GM10847 (cell line): ENCODE results near the gene TLX1.

Experiments used
- POLR2A ChIP-seq: IDR thresholded peaks from 2 replicates; pipeline ENCODE4 v1.6.1; 2011; ENCODE audit not compliant: insufficient read length; ENCODE audit errors: extremely low read depth

TLX1 gene

DNA sequence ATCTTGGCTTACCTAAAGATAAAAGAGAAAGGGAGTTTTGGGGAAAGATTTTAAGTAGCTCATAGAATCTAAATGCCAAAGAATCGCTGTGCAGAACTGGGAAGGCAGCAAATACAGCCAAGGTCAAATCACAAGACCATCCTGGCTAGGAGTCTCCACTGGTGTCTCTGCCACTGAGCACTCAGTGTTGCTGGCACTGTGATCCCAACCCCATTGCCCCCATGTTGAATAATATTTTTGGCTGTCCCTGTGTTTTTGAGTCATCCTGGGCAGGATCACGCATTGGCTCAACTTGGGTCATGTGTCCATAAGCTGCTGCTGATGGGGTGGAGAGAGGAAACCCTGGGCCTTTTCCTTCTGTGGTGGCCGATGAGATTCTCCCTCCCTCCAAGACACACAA, 21.2 kb downstream of the TLX1 start:
- no peak for TF ChIP-seq POLR2A

DNA sequence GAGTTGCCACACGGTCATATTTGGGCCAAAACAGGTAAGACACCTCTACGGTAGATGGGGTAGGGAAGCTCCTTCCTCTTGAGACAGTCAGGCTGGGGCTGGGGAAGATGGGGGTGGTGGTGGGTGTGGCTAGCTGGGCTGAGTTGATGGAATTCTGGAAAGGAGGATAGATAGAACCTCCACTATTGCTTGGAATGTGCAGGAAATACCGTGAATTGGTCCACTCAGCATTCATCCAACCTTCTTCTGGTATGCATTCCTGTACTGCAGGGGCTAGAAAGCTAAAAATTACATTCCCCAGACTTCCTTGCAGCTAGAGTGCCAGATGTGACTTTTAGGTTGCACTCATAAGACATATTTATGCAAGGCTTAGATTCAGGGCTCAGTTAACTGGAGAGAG, 24.8 kb downstream of the TLX1 start:
- no peak for TF ChIP-seq POLR2A

DNA sequence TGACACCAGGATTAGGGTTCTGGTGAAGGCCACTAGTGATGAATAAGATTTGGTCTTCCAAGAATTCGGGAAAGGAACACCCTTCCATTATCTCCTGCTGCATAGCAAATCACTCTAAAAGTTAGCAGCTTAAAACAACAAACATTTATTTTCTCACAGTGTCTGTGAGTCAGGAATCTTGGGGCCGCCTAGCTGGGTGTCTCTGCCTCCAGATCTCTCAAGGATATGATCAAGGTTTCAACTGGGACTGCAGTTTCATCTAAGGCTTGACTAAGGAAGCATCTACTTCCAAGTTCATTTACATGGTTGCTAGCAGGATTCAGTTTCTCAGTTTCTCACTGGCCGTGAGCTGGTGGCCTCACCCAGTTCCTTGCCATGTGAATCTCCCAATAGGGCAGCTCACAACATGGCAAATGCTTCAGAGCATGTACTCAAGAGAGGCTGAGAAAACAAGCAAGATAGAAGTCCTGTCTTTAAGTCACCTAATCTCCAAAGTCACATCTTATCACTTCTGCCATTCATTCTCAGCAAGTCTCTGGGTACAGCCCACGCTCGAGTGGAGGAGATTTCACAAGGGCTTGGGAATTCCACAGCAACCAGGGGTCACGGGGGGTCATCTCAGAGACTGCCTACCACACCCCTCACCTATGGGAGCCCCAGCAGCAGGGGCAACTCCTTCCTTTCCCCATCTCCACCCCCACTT, 26.8 kb downstream of the TLX1 start:
- TF ChIP-seq POLR2A = no peak

DNA sequence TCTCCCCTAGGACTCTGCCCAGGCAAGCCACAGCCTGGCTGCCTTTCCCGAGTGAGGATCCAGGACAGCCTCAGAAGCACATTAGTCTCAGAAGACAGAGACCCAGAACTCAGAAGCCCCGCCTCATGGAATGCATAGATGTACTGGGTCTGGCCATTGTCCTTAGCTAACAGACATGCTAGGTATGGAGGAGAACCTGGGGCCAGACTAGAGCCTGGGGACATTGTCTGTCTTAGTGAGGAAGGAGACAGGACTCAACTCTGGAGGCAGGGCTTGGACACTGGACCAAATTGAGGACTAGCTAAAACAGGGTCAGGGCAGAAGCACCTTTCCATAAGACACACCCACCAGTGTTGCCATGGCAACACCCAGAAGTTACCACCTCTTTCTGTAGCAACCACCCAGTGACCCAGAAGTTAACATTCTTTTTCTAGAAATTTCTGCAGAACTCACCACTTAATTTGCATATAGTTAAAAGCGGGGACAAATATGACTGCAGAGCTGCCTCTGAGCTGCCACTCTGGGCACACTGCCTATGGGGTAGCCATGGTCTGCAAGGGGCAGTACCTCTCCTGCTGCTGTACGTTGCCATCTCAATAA, 27.5 kb downstream of the TLX1 start:
- TF ChIP-seq POLR2A = no peak

DNA sequence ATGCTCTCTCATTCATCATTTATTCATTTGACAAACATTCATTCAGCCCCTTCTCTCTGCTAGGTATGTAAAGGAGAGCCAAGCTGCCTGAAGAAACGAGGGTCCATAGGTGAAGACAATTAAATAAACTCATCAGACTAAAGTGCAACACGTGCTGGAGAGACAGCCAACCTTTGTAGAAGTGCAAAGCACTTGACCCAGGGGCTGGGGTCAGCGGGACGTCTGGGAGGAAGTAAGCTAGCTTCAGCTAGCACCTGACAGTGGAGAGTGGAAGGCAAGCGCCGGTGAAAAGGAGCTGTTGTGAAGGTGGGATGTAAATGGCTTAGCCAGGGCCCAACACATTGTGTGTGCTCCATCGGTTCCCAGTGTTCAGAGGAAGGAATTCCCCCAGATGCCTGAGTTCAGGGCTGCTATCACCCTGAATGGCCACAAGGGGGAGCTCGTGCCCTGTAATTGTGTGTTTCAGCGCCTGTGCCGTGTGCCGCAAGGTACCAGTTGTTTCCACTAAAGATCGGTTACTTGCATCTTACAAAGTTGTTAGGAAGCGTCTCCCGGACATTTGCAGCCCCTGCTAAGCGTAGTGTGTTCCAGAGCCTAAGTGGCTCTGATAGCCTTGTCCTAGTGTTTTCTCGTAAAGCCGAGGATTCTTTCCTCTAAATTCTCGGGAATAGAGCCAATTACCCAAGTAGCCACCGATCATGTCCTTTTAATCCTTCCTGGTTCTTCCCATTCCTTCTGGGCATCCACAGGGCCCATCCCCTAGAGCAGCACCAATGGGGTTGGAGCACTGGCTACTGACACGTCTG, 30.6 kb downstream of the TLX1 start:
- no peak for TF ChIP-seq POLR2A

DNA sequence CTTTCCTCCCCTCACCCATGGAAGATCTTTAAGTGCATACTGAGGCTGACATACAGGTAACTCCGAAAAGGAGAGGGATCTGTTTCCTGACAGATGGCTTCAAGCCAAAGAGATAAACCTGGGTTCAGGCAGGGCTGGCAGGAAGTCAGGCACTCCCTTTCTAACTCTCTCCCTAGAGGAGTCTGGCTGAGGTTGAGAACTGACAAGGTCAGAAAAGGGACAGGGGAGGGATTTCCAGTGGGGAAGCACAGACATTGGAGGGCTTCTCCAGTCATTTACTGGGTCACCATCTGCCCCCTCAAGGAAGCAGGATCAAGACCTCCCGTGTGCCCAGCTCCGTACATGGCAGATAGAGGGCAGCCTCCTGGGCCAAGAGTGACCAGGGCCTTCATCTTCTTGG, 31.6 kb downstream of the TLX1 start:
- no peak for TF ChIP-seq POLR2A

DNA sequence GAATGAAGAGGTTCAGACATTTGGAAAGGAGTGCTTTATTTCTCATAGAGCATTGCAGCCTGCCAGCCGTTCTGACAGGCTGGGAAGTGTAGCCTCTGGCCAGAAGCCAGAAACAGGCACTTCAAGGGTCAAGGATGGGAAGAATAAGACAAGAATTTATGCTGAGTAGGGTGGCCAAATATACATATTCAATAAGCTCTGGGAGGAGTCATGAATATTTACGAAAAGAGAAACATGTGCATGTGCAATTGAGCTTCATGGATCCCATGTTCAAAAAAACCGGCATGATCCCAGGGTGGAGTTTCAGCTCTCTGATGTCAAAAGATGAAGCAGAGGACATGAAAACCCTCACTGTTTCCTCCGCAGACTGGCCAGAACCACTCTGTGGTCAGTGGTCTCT, 32.9 kb downstream of the TLX1 start:
- TF ChIP-seq POLR2A = no peak

DNA sequence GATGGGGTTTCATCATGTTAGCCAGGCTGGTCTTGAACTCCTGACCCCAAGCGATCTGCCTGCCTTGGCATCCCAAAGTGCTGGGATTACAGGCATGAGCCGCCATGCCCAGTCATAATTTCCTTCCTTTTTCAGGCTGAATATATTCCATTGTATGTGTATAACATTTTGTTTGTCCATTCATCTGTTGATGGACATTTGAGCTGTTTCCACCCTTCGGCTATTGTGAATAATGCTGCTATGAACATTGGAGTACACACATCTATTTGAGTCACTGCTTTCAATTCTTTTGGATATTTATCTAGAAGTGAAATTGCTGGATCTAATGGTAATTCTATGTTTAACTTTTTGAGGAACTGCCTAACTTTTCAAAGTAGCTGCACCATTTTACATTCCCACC, 34.6 kb downstream of the TLX1 start:
- TF ChIP-seq POLR2A = no peak

DNA sequence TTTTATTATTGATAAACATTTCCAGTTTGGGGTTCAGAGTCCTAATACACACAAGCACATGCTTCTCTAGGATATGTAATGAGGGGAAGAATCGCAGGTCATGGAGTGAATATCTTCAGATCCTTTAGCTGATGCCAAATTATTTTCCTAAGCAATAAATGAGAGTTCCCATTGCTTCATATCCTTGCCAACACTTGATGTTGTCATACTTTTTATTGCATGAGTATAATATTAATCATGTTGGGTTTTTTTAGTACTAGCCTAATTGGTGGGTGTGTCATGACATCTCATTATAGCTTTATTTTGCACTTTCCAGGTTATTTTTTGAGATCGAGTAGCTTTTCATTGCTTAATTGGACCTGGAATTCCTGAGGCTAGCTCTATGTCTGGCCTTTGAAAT, 35.3 kb downstream of the TLX1 start:
- TF ChIP-seq POLR2A = no peak

DNA sequence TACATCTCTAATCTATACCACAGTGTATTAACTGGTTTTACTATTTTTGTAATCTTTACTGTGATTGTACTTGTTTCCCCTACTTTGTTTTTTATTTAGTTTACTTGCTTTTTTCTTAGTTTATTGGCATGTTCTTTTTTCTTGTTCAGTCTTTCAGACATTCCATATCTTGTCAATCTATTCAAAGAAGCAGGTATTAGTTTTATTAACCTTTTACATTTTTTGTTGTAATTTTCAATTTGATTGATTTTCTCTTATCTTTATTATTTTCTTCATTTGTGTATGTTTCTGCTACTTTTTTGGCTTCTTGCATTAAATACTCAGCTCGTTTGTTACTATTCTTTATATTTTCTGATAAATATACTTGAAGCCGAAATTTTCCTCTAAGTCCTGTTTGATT, 41.6 kb downstream of the TLX1 start:
- TF ChIP-seq POLR2A = no peak

DNA sequence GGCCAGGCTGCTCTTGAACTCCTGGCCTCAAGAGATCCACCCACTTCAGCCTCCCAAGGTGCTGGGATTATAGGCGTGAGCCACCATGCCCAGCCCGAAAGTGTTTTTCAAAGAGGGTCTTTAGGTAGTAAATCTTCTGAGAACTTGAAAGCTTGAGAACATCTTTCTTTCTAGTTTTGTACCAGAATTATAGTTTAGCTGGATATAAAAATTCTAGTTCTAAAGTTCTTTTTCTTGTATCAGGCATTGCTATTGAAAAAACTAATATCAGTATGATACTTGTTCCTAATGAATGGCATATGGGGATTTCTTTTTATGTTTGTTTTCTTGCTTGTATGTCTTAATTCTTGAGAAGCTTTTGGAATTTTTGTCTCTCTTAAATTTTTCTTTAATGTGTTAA, 43.2 kb downstream of the TLX1 start:
- no peak for TF ChIP-seq POLR2A

DNA sequence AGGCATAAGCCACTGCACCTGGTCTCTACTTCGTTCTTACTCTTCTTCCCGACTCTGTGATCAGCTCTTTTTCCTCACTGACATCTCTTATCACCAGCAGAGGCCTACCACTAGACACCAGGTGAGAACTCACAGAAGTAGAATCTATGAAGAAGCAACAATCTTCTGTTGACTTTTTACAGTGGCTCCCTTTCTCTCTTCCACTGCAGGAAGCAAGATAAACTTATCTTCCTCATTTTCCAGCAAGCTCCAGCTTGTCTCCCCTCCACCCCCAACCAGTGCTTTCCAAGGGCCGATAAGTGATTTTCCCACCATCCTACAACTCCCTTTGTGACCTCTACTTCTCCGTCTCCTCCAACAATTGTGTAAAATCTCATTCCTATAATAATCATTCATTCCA, 45.5 kb downstream of the TLX1 start:
- no peak for TF ChIP-seq POLR2A

DNA sequence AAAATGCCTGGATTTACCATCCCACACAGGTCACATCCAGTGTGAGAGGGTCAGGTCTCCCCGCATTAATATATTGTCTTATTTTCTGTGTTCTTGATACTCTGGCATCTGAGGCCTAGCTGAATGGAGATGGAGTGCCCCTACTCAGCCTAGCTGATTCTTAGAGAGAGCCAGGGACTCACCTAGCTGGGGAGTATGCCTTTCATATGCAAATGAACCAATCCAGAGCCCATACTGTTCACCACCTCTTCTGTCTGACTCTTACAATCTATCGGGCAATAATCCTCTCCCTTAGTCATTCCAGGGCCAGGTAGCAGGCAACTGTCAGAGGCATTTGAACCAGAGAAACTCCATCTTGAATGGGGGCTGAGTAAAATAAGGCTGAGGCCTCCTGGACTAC, 51.8 kb downstream of the TLX1 start:
- TF ChIP-seq POLR2A = no peak

DNA sequence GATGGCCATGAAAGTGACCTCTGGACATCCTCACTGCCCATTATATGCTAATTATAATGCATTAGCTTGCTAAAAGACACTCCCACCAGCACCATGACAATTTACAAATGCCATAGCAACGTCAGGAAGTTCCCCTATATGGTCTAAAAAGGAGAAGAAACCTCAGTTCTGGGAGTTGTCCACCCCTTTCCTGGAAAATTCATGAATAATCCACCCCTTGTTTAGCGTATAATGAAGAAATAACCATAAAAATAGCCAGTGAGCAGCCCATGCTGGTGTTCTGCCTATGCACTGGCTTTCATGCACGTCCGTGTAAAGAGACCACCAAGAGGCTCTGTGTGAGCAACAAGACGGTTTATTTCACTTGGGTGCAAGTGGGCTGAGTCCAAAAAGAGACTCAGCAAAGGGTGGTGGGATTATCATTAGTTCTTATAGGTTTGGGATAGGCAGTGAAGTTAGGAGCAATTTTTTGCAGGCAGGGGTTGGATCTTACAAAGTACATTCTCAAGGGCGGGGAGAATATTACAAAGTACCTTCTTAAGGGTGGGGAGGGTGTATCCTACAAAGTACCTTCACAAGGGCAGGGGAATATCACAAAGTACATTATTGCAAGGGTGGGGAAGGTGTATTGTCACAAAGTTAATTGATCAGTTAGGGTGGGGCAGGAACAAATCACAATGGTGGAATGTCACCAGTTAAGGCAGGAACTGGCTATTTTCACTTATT, 52.5 kb downstream of the TLX1 start:
- no peak for TF ChIP-seq POLR2A
